Measurements from ENCODE around the gene KIF26B.

Gene KIF26B

GRCh38 chr1:245598524-245599305 lies 443.9 kb downstream of the KIF26B start:
- no peak for DNase-seq (ENCODE audit: low spot score)

DNA sequence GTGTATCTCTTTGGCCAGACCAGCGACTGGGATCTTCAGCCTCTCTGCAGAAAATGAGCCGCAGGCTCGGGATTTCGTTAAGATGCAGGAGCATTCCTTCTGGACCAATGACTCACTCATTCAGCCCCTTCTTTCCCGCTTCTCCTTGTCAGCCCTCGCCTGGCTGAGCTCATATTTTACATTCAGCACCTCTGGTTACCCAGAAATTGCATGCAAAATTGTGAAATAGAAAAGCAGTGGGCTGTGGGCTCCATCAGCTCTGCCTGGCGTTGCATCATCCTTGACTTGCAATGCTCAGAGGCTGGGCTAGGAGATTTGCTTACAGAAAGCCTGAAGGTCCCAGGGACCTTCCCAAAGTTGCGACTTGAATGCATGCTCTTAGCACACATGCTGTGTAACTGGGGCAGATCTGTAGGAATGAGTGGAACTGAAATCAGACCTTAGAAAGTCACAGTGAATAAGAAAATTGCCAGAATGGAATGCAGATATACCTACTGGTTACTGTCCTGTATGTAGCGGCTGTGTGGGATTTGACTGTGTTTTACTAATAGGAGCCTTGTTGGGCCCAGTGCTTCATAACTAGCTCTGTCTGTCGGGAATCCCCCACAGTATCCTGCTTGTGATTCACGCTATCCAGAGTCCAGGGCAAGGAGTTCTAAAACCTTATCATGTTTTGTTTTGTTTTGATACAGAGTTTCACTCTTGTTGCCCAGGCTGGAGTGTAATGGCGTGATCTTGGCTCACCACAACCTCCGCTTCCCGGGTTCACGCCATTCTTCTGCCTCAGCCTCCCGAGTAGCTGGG lies 444.8 kb downstream of the KIF26B start:
- DNase-seq (ENCODE audit: low spot score) = no peak

DNA sequence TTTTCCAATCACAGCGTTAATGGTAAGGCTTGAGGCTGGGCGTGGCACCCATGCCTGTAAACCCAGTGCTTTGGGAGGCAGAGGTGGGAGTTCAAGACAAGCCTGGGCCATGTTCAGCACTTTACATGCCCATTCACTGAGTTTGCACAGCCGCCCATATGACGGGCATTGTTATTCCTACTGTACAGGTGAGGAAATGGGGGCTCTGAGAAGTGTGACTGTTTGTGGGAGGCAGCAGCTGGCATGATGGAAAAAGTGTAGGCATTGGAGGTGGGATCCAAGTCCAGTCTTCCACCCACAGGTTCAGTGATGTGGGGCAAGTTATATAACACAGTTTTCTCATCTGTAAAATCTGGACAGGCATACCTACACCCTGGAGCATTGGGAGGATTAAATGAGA lies 445.9 kb downstream of the KIF26B start:
- no peak for DNase-seq (ENCODE audit: low spot score)

- DNase-seq (ENCODE audit: low spot score) = no peak
Observed at GRCh38 chr1:245603311-245603865, 448.6 kb downstream of the KIF26B start.

GRCh38 chr1:245604979-245605378 lies 450.2 kb downstream of the KIF26B start:
- DNase-seq (ENCODE audit: low spot score) = no peak

DNA sequence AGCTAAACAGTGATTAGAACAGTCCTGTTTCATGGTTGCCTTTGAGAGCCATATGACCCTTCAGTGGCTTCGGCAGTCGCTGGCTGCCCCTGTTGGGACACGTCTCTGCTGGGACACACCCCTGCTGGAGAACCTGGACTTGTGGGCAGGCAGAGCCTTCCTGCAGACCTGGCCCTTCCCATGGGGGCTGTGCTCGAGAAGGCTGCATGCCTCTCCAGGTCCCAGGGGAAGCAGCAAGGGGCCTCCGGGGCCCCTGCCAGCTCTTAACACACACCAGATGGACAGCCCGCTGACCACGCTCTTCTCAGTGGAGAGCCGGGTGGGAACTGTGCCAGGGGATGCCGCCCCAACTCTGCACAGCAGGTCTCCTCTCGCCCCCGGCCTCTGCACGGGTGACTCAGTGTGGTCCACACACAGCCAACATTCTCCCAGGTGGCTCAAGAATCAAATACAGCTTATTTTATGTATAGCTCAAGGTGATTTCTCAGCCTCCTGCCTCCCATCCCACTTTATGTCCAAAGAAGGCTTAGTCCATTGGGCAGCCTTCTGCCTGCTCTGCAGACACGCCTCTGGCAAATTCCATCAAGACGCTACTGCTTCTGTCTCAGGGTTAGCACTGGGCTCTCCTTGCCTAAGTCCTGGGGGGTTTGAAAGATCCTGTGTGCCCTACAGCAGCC lies 450.8 kb downstream of the KIF26B start:
- no peak for DNase-seq (ENCODE audit: low spot score)

- DNase-seq (ENCODE audit: low spot score) = no peak
Observed at GRCh38 chr1:245606157-245606725, 451.5 kb downstream of the KIF26B start.

- DNase-seq (ENCODE audit: low spot score) = no peak
Observed at GRCh38 chr1:245608271-245608670, 453.5 kb downstream of the KIF26B start.

- DNase-seq (ENCODE audit: low spot score) = no peak
Observed at GRCh38 chr1:245609354-245610150, 454.8 kb downstream of the KIF26B start.

DNA sequence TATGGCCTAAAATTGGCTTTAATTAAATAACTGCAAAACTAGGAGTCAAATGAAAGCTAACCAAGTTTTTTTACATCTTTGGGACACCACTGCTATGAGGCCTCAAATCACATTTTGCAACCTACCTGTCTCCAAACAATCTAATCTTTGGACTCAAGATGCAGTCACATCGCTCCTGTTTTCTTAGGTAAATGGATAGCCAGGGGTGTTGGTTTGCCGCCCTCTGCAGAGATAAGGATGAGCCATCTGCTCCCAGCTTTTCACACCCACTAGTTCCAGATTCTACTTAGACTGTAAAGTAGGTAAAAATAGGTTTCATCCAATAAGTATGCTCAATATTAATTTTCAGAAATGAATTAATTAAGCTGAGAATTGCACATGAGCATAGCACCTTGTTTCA lies 456.5 kb downstream of the KIF26B start:
- DNase-seq (ENCODE audit: low spot score) = no peak

DNA sequence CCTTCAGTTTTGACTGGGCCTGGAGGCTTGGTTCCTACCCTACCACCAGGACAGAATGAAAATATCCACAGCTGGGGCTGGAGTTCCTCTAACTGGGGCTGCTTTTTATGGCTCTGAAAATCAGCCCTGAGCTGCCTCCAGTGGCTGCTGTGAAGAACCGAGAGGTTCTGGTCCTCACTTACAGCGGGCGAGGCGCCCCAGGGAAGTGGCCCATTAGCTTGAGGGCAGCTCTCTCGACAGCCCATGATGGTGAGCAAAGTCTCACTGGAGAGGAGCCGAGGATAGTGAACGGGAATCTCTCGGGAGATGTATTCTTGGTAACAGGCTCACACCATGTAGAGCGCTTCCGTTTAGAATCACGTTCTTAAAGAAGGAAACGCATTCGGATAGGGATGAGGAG lies 459.7 kb downstream of the KIF26B start:
- no peak for DNase-seq (ENCODE audit: low spot score)

DNA sequence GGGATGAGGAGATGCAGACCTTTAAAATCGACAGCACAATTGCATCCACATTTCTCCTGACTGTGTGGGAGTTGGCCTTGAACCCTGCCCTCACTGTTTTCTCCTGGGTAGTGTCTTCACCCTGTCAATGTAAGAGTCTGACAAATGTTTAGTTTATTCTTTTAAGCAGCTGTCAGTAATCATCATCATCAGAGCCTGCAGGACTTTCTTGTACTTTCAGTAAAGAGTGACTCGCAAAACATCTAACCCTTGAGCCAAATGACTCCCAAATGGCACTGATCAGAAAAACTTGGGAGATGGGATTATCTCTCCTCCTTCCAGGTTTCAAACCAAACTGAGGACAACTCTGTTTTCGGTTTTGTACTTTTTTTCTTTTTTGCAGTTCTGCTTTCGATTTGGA lies 460.2 kb downstream of the KIF26B start:
- no peak for DNase-seq (ENCODE audit: low spot score)

DNA sequence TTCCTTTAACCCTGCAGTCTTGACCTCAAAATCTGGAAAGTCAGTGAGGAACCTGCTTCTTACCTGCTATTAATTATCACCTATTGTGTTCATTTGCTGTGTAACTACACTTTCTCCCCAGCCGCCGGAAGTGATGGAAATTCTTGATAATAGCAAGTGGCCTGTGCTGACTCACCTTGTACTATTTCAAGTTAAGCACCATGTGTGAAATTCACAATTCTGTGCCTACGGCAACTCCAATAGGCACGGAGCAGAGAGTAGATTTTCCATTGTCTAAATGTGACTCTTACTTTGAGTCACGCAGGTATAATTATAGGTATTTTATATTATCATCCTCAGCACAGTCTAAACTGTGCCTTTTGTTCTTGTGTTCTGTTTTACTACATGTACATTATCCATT lies 466.8 kb downstream of the KIF26B start:
- DNase-seq (ENCODE audit: low spot score) = no peak

GRCh38 chr1:245622332-245623014 lies 467.7 kb downstream of the KIF26B start:
- DNase-seq (ENCODE audit: low spot score) = peak; percentile 44

DNA sequence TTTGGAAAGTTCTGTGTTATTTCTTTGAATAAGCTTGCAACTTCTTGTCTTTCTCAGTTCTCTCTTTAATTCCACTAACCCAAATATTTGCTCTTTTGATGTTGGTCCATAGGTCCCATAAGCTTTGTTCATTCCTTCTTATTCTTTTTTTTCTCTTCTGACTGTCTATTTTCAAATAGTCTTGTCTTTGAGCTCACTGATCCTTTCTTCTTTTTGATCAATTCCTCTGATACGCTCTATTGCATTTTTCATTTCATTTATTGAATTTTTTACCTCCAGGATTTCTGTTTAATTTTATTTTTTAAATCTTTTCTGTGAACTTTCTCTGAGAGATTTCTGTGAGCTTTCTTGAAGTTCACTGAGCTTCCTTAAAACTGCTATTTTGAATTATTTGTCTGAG lies 486.6 kb downstream of the KIF26B start:
- DNase-seq (ENCODE audit: low spot score) = no peak

GRCh38 chr1:245645406-245645805 lies 490.6 kb downstream of the KIF26B start:
- no peak for DNase-seq (ENCODE audit: low spot score)

GRCh38 chr1:245645894-245646293 lies 491.1 kb downstream of the KIF26B start:
- no peak for DNase-seq (ENCODE audit: low spot score)

DNA sequence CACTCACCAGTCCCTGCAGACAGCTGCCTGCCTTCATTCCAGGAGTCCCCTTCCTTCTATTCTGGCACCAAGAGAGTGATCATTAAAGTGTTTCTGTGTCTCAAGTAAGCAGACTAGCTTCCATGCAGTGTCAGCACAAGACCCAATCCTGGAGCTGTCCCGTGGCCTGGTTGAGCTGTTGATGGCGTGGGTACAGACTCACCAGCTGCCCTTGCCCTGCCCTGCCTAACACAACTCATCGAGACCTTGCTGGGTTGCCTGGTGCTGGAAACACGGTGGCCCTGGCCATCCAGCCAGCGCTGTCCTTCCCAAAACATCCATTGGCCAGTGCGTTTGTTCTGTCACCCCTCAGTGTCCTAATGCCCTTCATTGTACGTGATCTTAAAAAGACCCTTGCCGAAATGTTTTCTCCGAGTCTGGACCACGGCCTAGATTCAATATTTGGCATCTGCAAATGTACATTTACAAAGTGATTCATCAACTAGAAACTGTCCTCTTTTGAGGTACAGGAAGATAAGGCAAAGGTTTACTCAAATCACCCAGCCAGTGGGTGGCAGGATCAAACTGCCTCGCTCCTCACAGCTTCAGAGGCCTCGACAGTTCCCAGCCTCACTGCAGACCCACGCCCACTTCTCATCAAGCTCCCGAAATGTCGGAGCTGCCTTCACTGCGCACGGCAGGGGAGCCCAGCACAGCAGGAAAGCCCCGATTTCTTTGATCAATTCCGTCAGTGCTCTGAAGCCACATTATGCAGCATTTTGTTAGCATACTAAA lies 494.2 kb downstream of the KIF26B start:
- DNase-seq (ENCODE audit: low spot score) = peak; percentile 64

GRCh38 chr1:245649666-245650065 lies 494.9 kb downstream of the KIF26B start:
- DNase-seq (ENCODE audit: low spot score) = no peak

DNA sequence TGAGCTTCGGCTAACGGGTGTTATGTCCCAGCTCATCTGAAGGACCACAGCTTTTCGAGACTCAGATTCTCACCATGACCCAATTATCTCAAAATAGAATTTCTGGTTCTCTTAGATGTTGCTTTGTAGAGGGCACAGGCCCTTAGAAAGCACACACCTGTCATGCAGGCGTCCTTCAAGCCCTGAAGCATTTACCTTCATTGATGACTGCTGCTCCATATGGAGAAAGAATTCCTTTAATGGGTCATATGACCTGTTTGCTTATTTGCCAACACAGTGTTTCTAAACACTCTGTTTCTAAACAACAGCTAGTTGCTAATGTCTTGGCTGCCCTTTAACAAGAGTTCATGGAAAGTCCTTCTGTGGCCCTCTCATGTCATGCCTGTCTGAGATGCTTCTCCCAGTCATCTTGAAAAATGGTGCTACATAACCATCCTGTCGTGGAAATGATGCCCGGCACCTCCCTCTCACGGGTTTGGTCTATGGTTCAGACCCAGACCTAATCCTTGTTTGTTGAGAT lies 495.7 kb downstream of the KIF26B start:
- DNase-seq (ENCODE audit: low spot score) = no peak

Measured in iPS-NIHi11 (cell line).